Endodermal cell (in vitro differentiated cells): Measurements from ENCODE around the gene CCDC88C. TPM values are rescaled to one million over a fixed set of nuclear protein-coding genes. Genes with fewer than 3 reads are reported as not detected.

Experiments used
- DNase-seq: peaks from one replicate; pipeline ENCODE4 v3.0.0-alpha.2; 2017
- H3K27ac ChIP-seq: 2 replicates; pipeline ENCODE4 v1.5.1; 2013; ENCODE audit warnings: mild to moderate bottlenecking, low read depth, low read length, moderate library complexity
- H3K27me3 ChIP-seq: 2 replicates; pipeline ENCODE4 v1.6.1; 2013; ENCODE audit warnings: mild to moderate bottlenecking, low read length, moderate library complexity; ENCODE audit not compliant: insufficient read depth, control insufficient read depth, poor library complexity, severe bottlenecking
- H3K36me3 ChIP-seq: 2 replicates; pipeline ENCODE4 v1.7.0; 2013; ENCODE audit warnings: mild to moderate bottlenecking, low read length, moderate library complexity; ENCODE audit not compliant: control insufficient read depth, insufficient read depth
- H3K4me1 ChIP-seq: one replicate; pipeline ENCODE4 v1.7.0; 2013; ENCODE audit warnings: low read length; ENCODE audit not compliant: control insufficient read depth, insufficient read depth
- H3K4me3 ChIP-seq: 2 replicates; pipeline ENCODE4 v1.5.1; 2013; ENCODE audit warnings: mild to moderate bottlenecking, low read length, moderate library complexity
- H3K9ac ChIP-seq: 2 replicates; pipeline ENCODE4 v1.6.1; 2013; ENCODE audit warnings: mild to moderate bottlenecking, low read length, moderate library complexity; ENCODE audit not compliant: poor library complexity, severe bottlenecking; ENCODE audit errors: extremely low read depth
- H3K9me3 ChIP-seq: 2 replicates; pipeline ENCODE4 v1.6.1; 2013; ENCODE audit warnings: mild to moderate bottlenecking, low read length, moderate library complexity; ENCODE audit not compliant: control insufficient read depth
- H3K27ac Mint-ChIP-seq: 2 replicates; pipeline ENCODE4 v1.8.0; 2020; ENCODE audit warnings: mixed read lengths
- H3K27me3 Mint-ChIP-seq: 2 replicates; pipeline ENCODE4 v1.8.0; 2021; ENCODE audit warnings: mild to moderate bottlenecking, mixed read lengths; ENCODE audit not compliant: insufficient read depth
- H3K36me3 Mint-ChIP-seq: 2 replicates; pipeline ENCODE4 v1.8.0; 2020; ENCODE audit warnings: low read depth, mixed read lengths
- H3K4me1 Mint-ChIP-seq: 2 replicates; pipeline ENCODE4 v1.8.0; 2020; ENCODE audit warnings: mixed read lengths
- H3K4me3 Mint-ChIP-seq: 2 replicates; pipeline ENCODE4 v1.8.0; 2020; ENCODE audit warnings: mild to moderate bottlenecking, moderate library complexity, mixed read lengths
- H3K9me3 Mint-ChIP-seq: 2 replicates; pipeline ENCODE4 v1.8.0; 2020; ENCODE audit warnings: mild to moderate bottlenecking, mixed read lengths
- CTCF ChIP-seq: fragments of 200-600 bp; sonication (generic); conservative IDR thresholded peaks from 2 replicates; pipeline ENCODE4 v1.5.0; 2021; ENCODE audit warnings: antibody characterized with exemption, mild to moderate bottlenecking
- WGBS, 2 experiments: methylation state at CpG; one replicate each; pipeline versions ENCODE4 v1.1.5 to v1.1.7; 2013; ENCODE audit warnings: missing lambda C conversion rate in 2 of 2, mixed read lengths in 1 of 2; ENCODE audit not compliant: insufficient coverage in 1 of 2, insufficient read length in 1 of 2; 5-methylcytosine and 5-hydroxymethylcytosine counted together
- total RNA-seq, 2 donors: library from RNA; stranded (reverse); fragmentation: NEBNext Ultra II Directional in 1 of 2; extraction: Animal tissue kit (Norgen Biotek cat#: 25700) in 1 of 2; gene quantifications; 2 replicates in 1 of 2; 3 replicates in 1 of 2; pipeline ENCODE4 v1.2.1, GENCODE V29; 2021

The CCDC88C gene
- total RNA-seq, 2 donors from 2014 or later: 50.0 to 50.5 TPM

- Histone ChIP-seq H3K4me3 (no peak overlapping the region), H3K4me1 (peaks cover 5% of the 10 kb centered on the region), H3K36me3 (no peaks in the 10 kb centered on the region), H3K9ac (no peak overlapping the region), H3K27me3 (no peaks in the 10 kb centered on the region), H3K9me3 (no peaks in the 10 kb centered on the region), H3K27ac (no peak overlapping the region)
- Mint-ChIP-seq H3K4me3 (no peak overlapping the region), H3K4me1 (peaks cover 22% of the 10 kb centered on the region), H3K27ac (no peak overlapping the region), H3K27me3 (peaks cover 10% of the 10 kb centered on the region), H3K9me3 (no peaks in the 10 kb centered on the region), H3K36me3 (no peaks in the 10 kb centered on the region)
- 57 to 74% methylated on average over 6 to 8 of the region's 8 CpGs for WGBS, 2 experiments
- DNase-seq: peak; percentile 80
- TF ChIP-seq CTCF: no peak
Observed at GRCh38 chr14:91257328-91258010, 160.2 kb downstream of the CCDC88C start.

GRCh38 chr14:91256661-91257060, 161.0 kb downstream of the CCDC88C start:
- Mint-ChIP-seq H3K4me1 (peaks cover 22% of the 10 kb centered on the region), H3K9me3 (no peaks in the 10 kb centered on the region), H3K36me3 (no peaks in the 10 kb centered on the region), H3K4me3 (no peak overlapping the region), H3K27me3 (peaks cover 15% of the 10 kb centered on the region), H3K27ac (no peak overlapping the region)
- no peaks in the 10 kb centered on the region for H3K9me3 ChIP-seq
- H3K27me3 ChIP-seq: no peaks in the 10 kb centered on the region
- no peaks in the 10 kb centered on the region for H3K36me3 ChIP-seq
- H3K4me3 ChIP-seq: no peak overlapping the region
- no peak overlapping the region for H3K9ac ChIP-seq
- WGBS, 2 experiments: 86 to 90% methylated on average over 1 of the region's 1 CpG
- no peak for DNase-seq
- H3K27ac ChIP-seq: no peak overlapping the region
- peaks cover 5% of the 10 kb centered on the region for H3K4me1 ChIP-seq
- no peak for TF ChIP-seq CTCF

GRCh38 chr14:91255026-91255695, 162.5 kb downstream of the CCDC88C start:
- H3K9ac ChIP-seq: no peak overlapping the region
- no peak overlapping the region for H3K27ac ChIP-seq
- H3K9me3 Mint-ChIP-seq: no peaks in the 10 kb centered on the region
- H3K27me3 ChIP-seq: no peaks in the 10 kb centered on the region
- no peak overlapping the region for H3K27ac Mint-ChIP-seq
- peaks cover 22% of the 10 kb centered on the region for H3K4me1 Mint-ChIP-seq
- H3K27me3 Mint-ChIP-seq: peaks cover 19% of the 10 kb centered on the region
- peak overlapping the region; percentile 66 for H3K4me3 Mint-ChIP-seq
- H3K4me1 ChIP-seq: peaks cover 5% of the 10 kb centered on the region
- no peak overlapping the region for H3K4me3 ChIP-seq
- H3K36me3 Mint-ChIP-seq: no peaks in the 10 kb centered on the region
- H3K36me3 ChIP-seq: no peaks in the 10 kb centered on the region
- DNase-seq: peak; percentile 59
- 84 to 95% methylated on average over 6 to 9 of the region's 9 CpGs for WGBS, 2 experiments
- H3K9me3 ChIP-seq: no peaks in the 10 kb centered on the region
- peak; percentile 40 for TF ChIP-seq CTCF
